Measurements from ENCODE around the gene ITIH2.
"Not testable (repeated sequence)": the region's sequence is repeated elsewhere in the genome, so short reads cannot be mapped to it uniquely, and the experiment has no call there.

ITIH2 gene

GRCh38 chr10:7718685-7719084 lies 15.6 kb downstream of the ITIH2 start:
- no peak overlapping the region for H3K4me3 ChIP-seq (ENCODE audit: control insufficient read depth, low read depth, low read length)
- TF ChIP-seq CTCF (IDR thresholded peaks at IDR 0.05; ENCODE audit: control insufficient read depth, insufficient read depth, low read depth, low read length, missing control alignments) = no peak
- DNase-seq (ENCODE audit: low read depth) = no peak

GRCh38 chr10:7720478-7720877 lies 17.4 kb downstream of the ITIH2 start:
- DNase-seq (ENCODE audit: low read depth) = no peak
- no peak for TF ChIP-seq CTCF (IDR thresholded peaks at IDR 0.05; ENCODE audit: control insufficient read depth, insufficient read depth, low read depth, low read length, missing control alignments)
- H3K4me3 ChIP-seq (ENCODE audit: control insufficient read depth, low read depth, low read length) = no peak overlapping the region

- DNase-seq (ENCODE audit: low read depth) = no peak
- no peak for TF ChIP-seq CTCF (IDR thresholded peaks at IDR 0.05; ENCODE audit: control insufficient read depth, insufficient read depth, low read depth, low read length, missing control alignments)
- no peak overlapping the region for H3K4me3 ChIP-seq (ENCODE audit: control insufficient read depth, low read depth, low read length)
Measured at GRCh38 chr10:7722927-7723529, 19.9 kb downstream of the ITIH2 start.

- TF ChIP-seq CTCF (IDR thresholded peaks at IDR 0.05; ENCODE audit: control insufficient read depth, insufficient read depth, low read depth, low read length, missing control alignments) = no peak
- DNase-seq (ENCODE audit: low read depth) = no peak
- H3K4me3 ChIP-seq (ENCODE audit: control insufficient read depth, low read depth, low read length) = no peak overlapping the region
Measured at GRCh38 chr10:7734821-7735220, 31.7 kb downstream of the ITIH2 start.

- DNase-seq (ENCODE audit: low read depth) = no peak
- TF ChIP-seq CTCF (IDR thresholded peaks at IDR 0.05; ENCODE audit: control insufficient read depth, insufficient read depth, low read depth, low read length, missing control alignments) = no peak
- no peak overlapping the region for H3K4me3 ChIP-seq (ENCODE audit: control insufficient read depth, low read depth, low read length)
Measured at GRCh38 chr10:7738536-7739407, 35.7 kb downstream of the ITIH2 start.

GRCh38 chr10:7744307-7744706 lies 41.2 kb downstream of the ITIH2 start:
- no peak for TF ChIP-seq CTCF (IDR thresholded peaks at IDR 0.05; ENCODE audit: control insufficient read depth, insufficient read depth, low read depth, low read length, missing control alignments)
- no peak overlapping the region for H3K4me3 ChIP-seq (ENCODE audit: control insufficient read depth, low read depth, low read length)
- DNase-seq (ENCODE audit: low read depth) = no peak

- not testable (repeated sequence) for DNase-seq (ENCODE audit: low read depth); H3K4me3 ChIP-seq (ENCODE audit: control insufficient read depth, low read depth, low read length)
Measured at GRCh38 chr10:7748637-7749036, 45.5 kb downstream of the ITIH2 start.
